Measurements from ENCODE around the gene FGL2. TPM values are rescaled to one million over a fixed set of nuclear protein-coding genes. Genes with fewer than 3 reads are reported as not detected.

Gene FGL2, protein sequence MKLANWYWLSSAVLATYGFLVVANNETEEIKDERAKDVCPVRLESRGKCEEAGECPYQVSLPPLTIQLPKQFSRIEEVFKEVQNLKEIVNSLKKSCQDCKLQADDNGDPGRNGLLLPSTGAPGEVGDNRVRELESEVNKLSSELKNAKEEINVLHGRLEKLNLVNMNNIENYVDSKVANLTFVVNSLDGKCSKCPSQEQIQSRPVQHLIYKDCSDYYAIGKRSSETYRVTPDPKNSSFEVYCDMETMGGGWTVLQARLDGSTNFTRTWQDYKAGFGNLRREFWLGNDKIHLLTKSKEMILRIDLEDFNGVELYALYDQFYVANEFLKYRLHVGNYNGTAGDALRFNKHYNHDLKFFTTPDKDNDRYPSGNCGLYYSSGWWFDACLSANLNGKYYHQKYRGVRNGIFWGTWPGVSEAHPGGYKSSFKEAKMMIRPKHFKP
- total RNA-seq (2014; rRNA removed; shearing (Covaris generic); ENCODE audit: low replicate concordance): 22.6 and 28.1 TPM in 2 replicates

DNA sequence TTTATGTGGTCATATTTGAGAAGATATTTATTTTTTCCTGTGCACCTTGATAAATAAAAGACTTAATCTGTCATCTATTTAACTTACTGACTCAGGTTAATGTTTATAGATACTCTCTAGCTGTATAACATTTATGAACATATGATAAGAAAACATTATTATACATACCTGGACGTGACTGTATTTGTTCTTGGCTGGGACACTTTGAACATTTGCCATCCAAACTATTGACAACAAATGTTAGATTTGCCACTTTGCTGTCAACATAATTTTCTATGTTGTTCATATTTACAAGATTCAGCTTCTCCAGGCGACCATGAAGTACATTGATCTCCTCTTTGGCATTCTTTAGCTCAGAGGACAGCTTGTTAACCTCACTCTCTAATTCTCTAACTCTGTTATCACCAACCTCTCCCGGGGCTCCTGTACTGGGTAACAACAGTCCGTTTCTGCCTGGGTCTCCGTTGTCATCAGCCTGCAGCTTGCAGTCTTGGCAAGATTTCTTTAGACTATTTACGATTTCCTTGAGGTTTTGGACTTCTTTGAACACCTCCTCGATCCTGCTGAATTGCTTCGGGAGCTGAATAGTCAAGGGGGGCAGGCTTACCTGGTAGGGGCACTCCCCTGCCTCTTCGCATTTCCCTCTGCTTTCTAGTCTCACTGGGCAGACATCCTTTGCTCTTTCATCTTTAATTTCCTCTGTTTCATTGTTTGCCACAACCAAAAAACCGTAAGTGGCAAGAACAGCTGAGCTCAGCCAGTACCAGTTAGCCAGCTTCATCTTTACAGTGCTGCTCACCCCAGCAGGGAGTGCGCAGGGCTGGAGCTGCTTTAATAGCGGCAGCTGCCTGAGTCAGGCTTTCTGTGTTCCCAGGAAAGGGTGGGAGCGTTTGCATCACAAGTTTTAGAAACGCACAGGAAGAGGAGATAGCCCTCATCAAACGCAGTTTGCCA lies at the start of gene FGL2:
Gene FGL2, minus strand, starts transcription at position 807 of the 954 bp plus-strand sequence. Its CDS starts 26 bp downstream, at position 781.
- peak; percentile 74 for DNase-seq
- Histone ChIP-seq H3K9me3 (ENCODE audit: low read length) (no peaks in the 10 kb centered on the region), H3K79me2 (ENCODE audit: low read length) (peaks cover 23% of the 10 kb centered on the region), H3K4me1 (ENCODE audit: low read length) (peaks cover 79% of the 10 kb centered on the region), H3K9ac (ENCODE audit: low read length) (peak within 1 kb of the TSS; percentile 76), H2AFZ (ENCODE audit: low read length) (peak within 1 kb of the TSS; percentile 33; the same call in 1 of the 2 replicates), H3K4me3 (ENCODE audit: low read length) (peak within 1 kb of the TSS; percentile 71), H3K4me2 (ENCODE audit: low read depth, low read length, poor library complexity, severe bottlenecking) (peak within 1 kb of the TSS; percentile 88), H3K9me2 (replicated peaks; ENCODE audit: insufficient read depth, low read length) (no peaks in the 10 kb centered on the region), H4K20me1 (ENCODE audit: insufficient read depth, low read depth, low read length) (no peaks in the 10 kb centered on the region), H3K36me3 (ENCODE audit: insufficient read depth, low read length) (no peaks in the 10 kb centered on the region), H3K27ac (ENCODE audit: low read length) (peak within 1 kb of the TSS; percentile 85), H3K27me3 (ENCODE audit: low read length) (no peaks in the 10 kb centered on the region)

DNA sequence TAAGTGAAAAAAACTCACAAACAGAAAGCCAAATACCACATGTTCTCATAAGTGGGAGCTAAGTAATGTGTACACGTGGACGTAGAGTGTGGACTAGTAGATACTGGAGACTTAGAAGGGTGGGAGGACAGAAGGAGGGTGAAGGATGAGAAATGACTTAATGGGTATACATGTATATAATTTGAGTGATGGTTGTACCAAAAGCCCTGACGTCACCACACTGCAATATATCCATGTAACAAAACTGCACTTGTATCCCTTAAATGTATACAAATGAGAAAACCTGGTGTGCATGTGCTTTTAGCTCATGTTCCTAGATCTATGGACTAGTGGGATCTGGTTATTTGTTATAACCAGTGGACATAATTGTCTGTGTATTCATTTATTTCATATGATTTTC lies 48.5 kb upstream of the FGL2 start:
- no peaks in the 10 kb centered on the region for H3K9me3 ChIP-seq (ENCODE audit: low read length)
- no peaks in the 10 kb centered on the region for H3K9me2 ChIP-seq (replicated peaks; ENCODE audit: insufficient read depth, low read length)
- no peak overlapping the region for H3K4me2 ChIP-seq (ENCODE audit: low read depth, low read length, poor library complexity, severe bottlenecking)
- no peak overlapping the region for H2AFZ ChIP-seq (ENCODE audit: low read length)
- H3K4me3 ChIP-seq (ENCODE audit: low read length): no peak overlapping the region
- H3K79me2 ChIP-seq (ENCODE audit: low read length): no peaks in the 10 kb centered on the region
- no peak overlapping the region for H3K9ac ChIP-seq (ENCODE audit: low read length)
- no peaks in the 10 kb centered on the region for H4K20me1 ChIP-seq (ENCODE audit: insufficient read depth, low read depth, low read length)
- H3K27me3 ChIP-seq (ENCODE audit: low read length): no peaks in the 10 kb centered on the region
- H3K4me1 ChIP-seq (ENCODE audit: low read length): peaks cover 9% of the 10 kb centered on the region
- H3K27ac ChIP-seq (ENCODE audit: low read length): no peak overlapping the region
- no peaks in the 10 kb centered on the region for H3K36me3 ChIP-seq (ENCODE audit: insufficient read depth, low read length)
- no peak for DNase-seq

DNA sequence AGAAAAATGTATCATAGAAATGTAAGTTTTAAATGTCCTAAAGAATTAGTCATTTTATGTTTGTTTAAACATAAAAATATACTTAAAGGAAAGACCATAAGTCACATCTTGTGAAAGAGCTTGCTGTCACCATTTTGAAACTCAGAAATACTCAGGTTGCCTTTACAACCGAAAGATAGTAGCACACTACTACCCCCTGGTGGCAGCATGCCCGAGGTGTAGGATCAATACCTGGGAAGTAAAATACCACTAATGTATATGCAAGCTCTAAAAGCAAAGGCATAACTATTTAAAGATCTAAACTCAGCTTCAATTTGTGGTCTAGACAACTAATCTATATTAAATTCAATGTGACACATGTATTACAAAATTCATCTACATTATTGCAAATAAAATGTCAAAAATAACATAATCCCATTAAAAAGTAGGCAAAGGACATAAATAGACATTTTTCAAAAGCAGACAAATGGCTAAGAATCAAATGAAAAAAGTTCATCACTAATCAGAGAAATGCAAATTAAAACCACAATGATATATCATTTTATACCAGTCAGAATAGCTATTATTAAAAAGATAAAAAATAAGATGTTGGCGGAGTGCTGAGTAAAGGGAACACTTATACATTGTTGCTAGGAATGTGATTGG lies 47.7 kb upstream of the FGL2 start:
- Histone ChIP-seq H3K9ac (ENCODE audit: low read length) (no peak overlapping the region), H4K20me1 (ENCODE audit: insufficient read depth, low read depth, low read length) (no peaks in the 10 kb centered on the region), H3K4me3 (ENCODE audit: low read length) (no peak overlapping the region), H3K36me3 (ENCODE audit: insufficient read depth, low read length) (no peaks in the 10 kb centered on the region), H3K79me2 (ENCODE audit: low read length) (no peaks in the 10 kb centered on the region), H3K4me2 (ENCODE audit: low read depth, low read length, poor library complexity, severe bottlenecking) (no peak overlapping the region), H3K9me3 (ENCODE audit: low read length) (no peaks in the 10 kb centered on the region), H3K9me2 (replicated peaks; ENCODE audit: insufficient read depth, low read length) (no peaks in the 10 kb centered on the region), H3K4me1 (ENCODE audit: low read length) (peaks cover 13% of the 10 kb centered on the region), H3K27ac (ENCODE audit: low read length) (no peak overlapping the region), H2AFZ (ENCODE audit: low read length) (no peak overlapping the region), H3K27me3 (ENCODE audit: low read length) (no peaks in the 10 kb centered on the region)
- peak; percentile 94 for DNase-seq

DNA sequence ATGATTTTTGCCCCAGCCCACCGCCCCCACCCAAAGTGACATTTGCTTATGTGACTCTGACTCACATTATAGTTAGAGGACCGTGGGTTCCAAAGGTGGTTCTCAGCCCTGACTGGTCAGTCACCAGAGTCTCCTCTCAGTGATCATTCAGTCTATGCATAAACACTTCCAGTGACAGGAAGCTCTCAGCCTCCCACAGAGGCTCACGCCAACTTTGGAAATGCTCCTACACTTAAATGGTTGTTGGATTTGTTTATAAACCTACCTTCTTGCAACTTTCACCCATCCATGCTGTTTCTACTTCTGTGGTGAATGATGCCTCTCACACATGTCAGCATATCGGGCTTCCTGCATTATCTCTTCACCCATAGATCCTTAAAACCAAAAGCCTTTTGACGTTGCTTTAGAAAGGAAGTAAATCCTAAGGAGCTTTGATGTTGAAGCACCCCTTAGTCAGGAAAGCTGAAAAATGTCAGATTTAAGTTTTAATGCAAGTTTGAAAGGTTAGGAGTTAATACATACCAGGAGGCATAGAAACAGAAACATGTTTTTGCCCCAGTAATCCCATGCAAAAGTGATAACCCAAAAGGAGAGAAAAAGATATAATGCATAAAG lies 46.5 kb upstream of the FGL2 start:
- H3K36me3 ChIP-seq (ENCODE audit: insufficient read depth, low read length): no peaks in the 10 kb centered on the region
- no peaks in the 10 kb centered on the region for H3K27me3 ChIP-seq (ENCODE audit: low read length)
- peaks cover 17% of the 10 kb centered on the region for H3K4me1 ChIP-seq (ENCODE audit: low read length)
- no peak for DNase-seq
- no peak overlapping the region for H3K9ac ChIP-seq (ENCODE audit: low read length)
- H3K4me2 ChIP-seq (ENCODE audit: low read depth, low read length, poor library complexity, severe bottlenecking): no peak overlapping the region
- no peaks in the 10 kb centered on the region for H3K9me2 ChIP-seq (replicated peaks; ENCODE audit: insufficient read depth, low read length)
- H4K20me1 ChIP-seq (ENCODE audit: insufficient read depth, low read depth, low read length): no peaks in the 10 kb centered on the region
- no peak overlapping the region for H3K4me3 ChIP-seq (ENCODE audit: low read length)
- H3K79me2 ChIP-seq (ENCODE audit: low read length): no peaks in the 10 kb centered on the region
- H2AFZ ChIP-seq (ENCODE audit: low read length): peak overlapping the region; percentile 15
- H3K9me3 ChIP-seq (ENCODE audit: low read length): no peaks in the 10 kb centered on the region
- 0 out of 2 replicates have a peak overlapping the region, but pooled peaks have one; percentile 4 for H3K27ac ChIP-seq (ENCODE audit: low read length)

DNA sequence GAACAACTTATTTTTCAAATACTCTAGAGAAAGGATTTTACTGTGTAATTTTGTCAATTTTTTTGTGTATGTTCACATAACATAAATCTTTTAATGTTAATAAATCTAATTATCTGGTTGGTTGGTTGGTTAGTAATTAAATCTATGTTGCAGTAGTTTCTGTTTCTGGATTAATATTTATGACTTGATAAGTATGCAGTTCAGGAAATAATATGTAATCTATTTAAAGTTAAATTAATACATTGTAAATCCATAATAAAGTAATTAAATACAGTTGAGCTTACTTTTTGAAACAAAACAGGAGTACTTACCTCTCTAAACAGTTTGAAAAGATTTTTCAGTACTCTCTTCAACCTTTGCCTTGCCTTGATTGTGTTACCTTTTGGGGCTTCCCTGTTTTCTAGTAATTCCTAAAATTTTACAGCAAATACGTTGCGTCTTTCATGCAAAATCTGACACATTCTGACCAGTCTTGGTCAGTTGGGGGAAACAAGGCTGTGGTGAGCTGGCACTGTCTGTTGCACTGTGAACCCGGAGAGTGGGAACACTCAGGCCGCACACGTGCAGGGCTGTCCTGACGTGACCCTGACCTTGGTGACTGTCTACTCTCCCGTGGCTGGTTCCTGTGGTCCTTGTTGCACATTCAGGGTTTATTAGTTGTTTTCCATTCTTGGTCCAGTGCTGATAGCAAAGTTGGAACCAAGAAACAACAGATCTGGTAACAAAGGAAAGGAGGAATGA lies 45.6 kb upstream of the FGL2 start:
- H3K36me3 ChIP-seq (ENCODE audit: insufficient read depth, low read length): no peaks in the 10 kb centered on the region
- DNase-seq: no peak
- H3K27me3 ChIP-seq (ENCODE audit: low read length): no peaks in the 10 kb centered on the region
- no peak overlapping the region for H3K9ac ChIP-seq (ENCODE audit: low read length)
- no peak overlapping the region for H3K27ac ChIP-seq (ENCODE audit: low read length)
- peaks cover 17% of the 10 kb centered on the region for H3K4me1 ChIP-seq (ENCODE audit: low read length)
- no peak overlapping the region for H3K4me2 ChIP-seq (ENCODE audit: low read depth, low read length, poor library complexity, severe bottlenecking)
- H4K20me1 ChIP-seq (ENCODE audit: insufficient read depth, low read depth, low read length): no peaks in the 10 kb centered on the region
- H3K79me2 ChIP-seq (ENCODE audit: low read length): no peaks in the 10 kb centered on the region
- no peaks in the 10 kb centered on the region for H3K9me2 ChIP-seq (replicated peaks; ENCODE audit: insufficient read depth, low read length)
- H3K9me3 ChIP-seq (ENCODE audit: low read length): no peaks in the 10 kb centered on the region
- no peak overlapping the region for H2AFZ ChIP-seq (ENCODE audit: low read length)
- H3K4me3 ChIP-seq (ENCODE audit: low read length): no peak overlapping the region

DNA sequence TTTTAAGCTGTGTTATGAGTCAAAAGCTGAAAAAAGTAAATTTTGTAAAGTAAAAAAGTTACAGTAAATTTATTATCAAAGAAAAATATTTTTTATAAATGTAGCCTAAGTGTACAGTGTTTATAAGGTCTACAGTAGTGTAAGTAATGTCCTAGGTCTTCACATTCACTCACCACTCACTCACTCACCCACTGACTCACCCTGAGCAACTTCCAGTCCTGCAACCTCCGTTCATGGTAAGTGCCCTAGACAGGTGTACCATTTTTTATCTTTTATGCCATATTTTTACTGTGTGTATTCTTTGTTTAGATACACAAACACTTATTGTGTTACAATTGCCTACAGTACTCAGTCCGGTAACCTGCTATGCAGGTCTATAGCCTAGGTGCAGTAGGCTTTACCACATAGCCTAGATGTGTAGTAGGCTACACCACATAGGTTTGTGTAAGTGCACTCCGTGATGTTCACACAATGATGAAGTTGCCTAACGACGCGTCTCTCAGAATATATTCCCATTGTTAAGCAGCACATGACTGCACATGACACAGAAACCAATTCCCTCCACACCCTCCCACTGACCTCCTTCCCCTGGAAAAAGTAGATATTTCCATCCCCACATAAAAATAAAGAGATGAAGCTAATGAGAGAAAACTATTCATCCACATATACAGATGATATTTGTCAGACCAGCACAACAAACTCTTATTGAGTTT lies 44.8 kb upstream of the FGL2 start:
- Histone ChIP-seq H3K79me2 (ENCODE audit: low read length) (no peaks in the 10 kb centered on the region), H3K4me1 (ENCODE audit: low read length) (peaks cover 17% of the 10 kb centered on the region)

DNA sequence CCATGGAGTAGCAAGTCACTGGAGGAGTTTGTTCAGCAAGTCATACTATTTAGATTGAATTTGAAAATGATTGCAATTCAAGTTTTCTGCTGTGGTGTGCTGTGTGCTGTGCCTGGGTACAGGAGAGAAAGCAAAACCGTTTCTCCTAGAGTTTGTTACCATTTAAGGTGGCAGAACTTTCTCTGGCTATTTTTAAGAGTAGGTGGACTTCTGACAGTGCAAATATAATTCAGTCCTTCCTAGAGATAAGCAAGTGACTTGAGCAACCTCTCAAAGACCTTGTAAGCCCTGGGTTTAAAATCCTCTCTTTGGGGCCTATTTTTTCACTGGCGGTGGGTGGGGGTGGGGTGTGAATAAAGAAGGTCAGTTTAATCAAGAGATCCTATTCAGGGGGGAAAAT lies 42.9 kb upstream of the FGL2 start:
- Histone ChIP-seq H3K9ac (ENCODE audit: low read length) (no peak overlapping the region), H4K20me1 (ENCODE audit: insufficient read depth, low read depth, low read length) (no peaks in the 10 kb centered on the region), H3K36me3 (ENCODE audit: insufficient read depth, low read length) (no peaks in the 10 kb centered on the region), H3K27me3 (ENCODE audit: low read length) (no peaks in the 10 kb centered on the region), H3K4me2 (ENCODE audit: low read depth, low read length, poor library complexity, severe bottlenecking) (no peak overlapping the region), H3K27ac (ENCODE audit: low read length) (no peak overlapping the region), H3K9me3 (ENCODE audit: low read length) (no peaks in the 10 kb centered on the region), H3K4me3 (ENCODE audit: low read length) (no peak overlapping the region), H3K79me2 (ENCODE audit: low read length) (no peaks in the 10 kb centered on the region), H3K4me1 (ENCODE audit: low read length) (peaks cover 17% of the 10 kb centered on the region), H2AFZ (ENCODE audit: low read length) (peak overlapping the region; percentile 42; the same call in 1 of the 2 replicates), H3K9me2 (replicated peaks; ENCODE audit: insufficient read depth, low read length) (no peaks in the 10 kb centered on the region)
- peak; percentile 38 for DNase-seq

More for the DNA sequence above, 44.8 kb upstream of the FGL2 start:
- Histone ChIP-seq H3K36me3 (ENCODE audit: insufficient read depth, low read length) (no peaks in the 10 kb centered on the region), H3K27me3 (ENCODE audit: low read length) (no peaks in the 10 kb centered on the region), H3K9me3 (ENCODE audit: low read length) (no peaks in the 10 kb centered on the region), H3K4me3 (ENCODE audit: low read length) (no peak overlapping the region), H3K4me2 (ENCODE audit: low read depth, low read length, poor library complexity, severe bottlenecking) (no peak overlapping the region), H3K9ac (ENCODE audit: low read length) (no peak overlapping the region), H4K20me1 (ENCODE audit: insufficient read depth, low read depth, low read length) (no peaks in the 10 kb centered on the region), H3K27ac (ENCODE audit: low read length) (no peak overlapping the region), H3K9me2 (replicated peaks; ENCODE audit: insufficient read depth, low read length) (no peaks in the 10 kb centered on the region), H2AFZ (ENCODE audit: low read length) (no peak overlapping the region)
- peak; percentile 14 for DNase-seq
